HUDEP-2 (cell line): ENCODE measurements around the gene KCNK4.
"Not testable (repeated sequence)": the region's sequence is repeated elsewhere in the genome, so short reads cannot be mapped to it uniquely, and the experiment has no call there.

Source experiments
- DNase-seq, 76 experiments: peaks; one replicate each; lab custom pipeline; 2025; ENCODE audit not compliant: unreplicated experiment in 76 of 76; lab: John Stamatoyannopoulos, UW

Gene KCNK4

GRCh38 chr11:64304316-64305072 lies 13.4 kb downstream of the KCNK4 start:
- peak in 73 of 76 experiments; percentile 31 to 94 (median 88) for DNase-seq

GRCh38 chr11:64305075-64305690 lies 14.1 kb downstream of the KCNK4 start, which contains the start of gene ESRRA:
Gene ESRRA, plus strand, starts transcription at chr11:64305524. Its CDS starts 1,656 bp downstream, at chr11:64307180.
- DNase-seq, result peak in 74 of 76 experiments; percentile 76 to 100 (median 100)

GRCh38 chr11:64305691-64306562 lies 14.8 kb downstream of the KCNK4 start:
- peak in 66 of 76 experiments; percentile 19 to 81 (median 61) for DNase-seq

- DNase-seq, result peak in 1 of 76 experiments; percentile 9
Measured at GRCh38 chr11:64306563-64306875, 15.4 kb downstream of the KCNK4 start.

- no peak for DNase-seq
Measured at GRCh38 chr11:64306876-64307622, 15.9 kb downstream of the KCNK4 start.

- DNase-seq, result not testable (repeated sequence)
Measured at GRCh38 chr11:64307795-64308194, 16.7 kb downstream of the KCNK4 start.

GRCh38 chr11:64312947-64313346 lies 21.8 kb downstream of the KCNK4 start:
- no peak for DNase-seq

GRCh38 chr11:64313491-64314145 lies 22.5 kb downstream of the KCNK4 start:
- no peak for DNase-seq

- DNase-seq, result no peak
Measured at GRCh38 chr11:64314146-64314804, 23.2 kb downstream of the KCNK4 start.

GRCh38 chr11:64314805-64315561 lies 23.9 kb downstream of the KCNK4 start:
- DNase-seq, result no peak

- DNase-seq, result not testable (repeated sequence)
Measured at GRCh38 chr11:64315667-64316526, 24.8 kb downstream of the KCNK4 start.

- peak in 9 of 76 experiments; percentile 17 to 45 (median 26) for DNase-seq
Measured at GRCh38 chr11:64316672-64317324, 25.7 kb downstream of the KCNK4 start.

- peak in 75 of 76 experiments; percentile 51 to 97 (median 93) for DNase-seq
Measured at GRCh38 chr11:64317325-64317960, 26.3 kb downstream of the KCNK4 start, which contains the start of gene TRMT112. Gene TRMT112, minus strand, starts transcription at chr11:64317559. Its CDS starts 33 bp downstream, at chr11:64317526.

GRCh38 chr11:64317961-64318765 lies 27.1 kb downstream of the KCNK4 start, which contains the start of gene PRDX5:
Gene PRDX5, plus strand, starts transcription at chr11:64318121. Its CDS starts 95 bp downstream, at chr11:64318216.
- DNase-seq, result peak in 73 of 76 experiments; percentile 81 to 98 (median 95)
